NCI-H1048 (cell line): ENCODE results near the gene PADI4.
"Not testable (repeated sequence)": the region's sequence is repeated elsewhere in the genome, so short reads cannot be mapped to it uniquely, and the experiment has no call there.

Source experiments
- DNase-seq: peaks from one replicate; lab custom pipeline; 2025; lab: John Stamatoyannopoulos, UW

The PADI4 gene

DNA sequence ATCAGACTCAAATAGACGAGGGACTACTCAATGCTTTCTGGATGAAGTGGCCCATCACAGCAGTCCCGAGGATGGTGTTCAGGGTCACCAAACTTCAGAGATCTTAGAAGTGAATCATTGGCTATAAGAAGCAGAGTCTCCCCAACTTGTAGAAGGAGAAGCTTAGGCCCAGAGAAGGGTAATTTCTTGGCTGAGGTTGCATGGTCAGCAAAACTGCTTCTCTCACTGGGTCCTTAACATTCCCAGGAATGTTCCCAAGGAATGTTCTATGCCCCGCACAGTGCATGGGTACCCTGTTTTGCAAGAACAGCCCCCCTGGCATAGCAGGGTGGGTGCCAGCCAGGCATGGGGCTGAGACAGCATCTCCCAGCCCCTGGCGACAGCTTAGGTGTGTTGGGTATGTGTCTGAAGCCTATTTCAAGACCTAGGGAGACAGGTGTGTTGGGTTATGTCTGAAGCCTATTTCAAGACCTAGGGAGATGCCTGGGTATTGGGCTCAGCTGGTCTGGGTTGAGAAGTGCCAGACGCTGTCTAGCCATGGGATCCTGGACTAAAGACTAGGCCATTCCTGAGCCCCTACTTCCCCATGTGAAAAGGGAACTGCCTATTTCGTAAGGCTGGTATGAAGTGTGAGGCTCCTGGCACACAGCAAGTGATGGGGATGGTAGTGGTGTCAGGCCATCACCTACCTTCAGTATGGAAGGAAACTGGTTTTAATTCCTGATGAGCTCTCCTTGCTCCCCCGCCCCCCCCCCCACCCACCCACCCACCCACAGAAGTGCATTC lies 90.1 kb downstream of the PADI4 start:
- DNase-seq: no peak

DNA sequence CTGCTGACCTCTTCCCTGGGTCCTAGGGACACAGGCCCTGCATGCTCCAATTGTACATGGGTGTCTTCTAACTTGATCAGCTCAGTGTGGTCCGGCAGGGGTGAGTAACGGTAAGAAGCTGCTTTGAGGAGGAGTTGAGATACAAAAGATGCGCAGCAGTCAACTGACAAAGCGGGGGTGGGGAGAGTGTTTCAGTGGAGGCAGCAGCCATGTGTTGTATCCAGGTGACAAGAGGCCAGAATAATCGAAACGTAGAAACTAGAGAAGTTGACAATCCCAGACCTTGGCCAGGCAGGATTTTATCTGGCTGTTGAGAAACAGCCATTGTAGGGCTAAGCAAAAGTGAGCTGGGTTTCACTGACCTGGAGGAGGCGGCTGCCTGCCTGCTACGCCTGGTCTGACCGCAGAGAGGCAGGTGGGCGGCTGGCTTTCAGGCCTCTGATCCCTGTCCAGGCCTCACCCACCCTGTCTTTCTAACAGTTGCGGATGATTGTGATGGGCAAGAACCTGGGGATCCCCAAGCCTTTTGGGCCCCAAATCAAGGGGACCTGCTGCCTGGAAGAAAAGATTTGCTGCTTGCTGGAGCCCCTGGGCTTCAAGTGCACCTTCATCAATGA lies 92.8 kb downstream of the PADI4 start:
- no peak for DNase-seq

DNA sequence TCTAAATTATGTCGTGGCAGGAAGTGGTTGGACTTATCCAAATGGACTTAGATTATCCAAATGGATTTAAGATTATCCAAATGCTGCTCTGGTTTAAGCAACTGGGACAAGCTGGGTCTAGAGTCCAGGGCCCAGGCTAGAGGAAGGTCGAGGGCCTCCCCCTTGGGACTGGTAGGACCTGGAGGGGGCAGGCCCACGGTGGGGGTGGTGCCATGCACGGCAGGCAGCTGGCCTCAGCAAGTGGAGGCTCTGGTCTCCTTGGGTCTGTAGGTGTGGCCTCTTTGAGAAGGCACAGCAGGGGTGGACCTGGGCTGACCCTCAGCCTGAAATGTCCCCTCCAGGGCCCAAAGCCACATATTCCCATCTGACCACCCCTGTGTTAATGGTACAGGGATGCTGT lies 93.8 kb downstream of the PADI4 start:
- no peak for DNase-seq

DNA sequence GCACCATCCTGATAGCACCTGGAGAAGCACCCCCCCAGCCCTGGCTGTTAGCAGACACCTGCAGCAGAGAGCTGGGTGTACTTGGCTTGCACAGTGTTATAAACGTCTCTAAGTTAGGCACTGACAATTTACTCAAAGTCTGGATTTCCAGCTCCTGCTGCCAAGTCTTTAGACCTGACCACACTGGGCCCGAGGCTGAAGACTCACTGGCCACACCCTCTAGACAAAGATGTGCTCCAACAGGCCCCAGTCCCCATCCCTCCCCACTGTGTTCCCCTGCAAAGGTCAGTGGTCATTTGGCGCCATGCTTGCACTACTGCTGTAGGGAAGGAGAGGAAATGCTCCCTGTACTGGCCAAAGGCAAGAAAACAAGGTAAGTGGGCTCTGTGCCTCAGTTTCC lies 95.1 kb downstream of the PADI4 start:
- DNase-seq: no peak

DNA sequence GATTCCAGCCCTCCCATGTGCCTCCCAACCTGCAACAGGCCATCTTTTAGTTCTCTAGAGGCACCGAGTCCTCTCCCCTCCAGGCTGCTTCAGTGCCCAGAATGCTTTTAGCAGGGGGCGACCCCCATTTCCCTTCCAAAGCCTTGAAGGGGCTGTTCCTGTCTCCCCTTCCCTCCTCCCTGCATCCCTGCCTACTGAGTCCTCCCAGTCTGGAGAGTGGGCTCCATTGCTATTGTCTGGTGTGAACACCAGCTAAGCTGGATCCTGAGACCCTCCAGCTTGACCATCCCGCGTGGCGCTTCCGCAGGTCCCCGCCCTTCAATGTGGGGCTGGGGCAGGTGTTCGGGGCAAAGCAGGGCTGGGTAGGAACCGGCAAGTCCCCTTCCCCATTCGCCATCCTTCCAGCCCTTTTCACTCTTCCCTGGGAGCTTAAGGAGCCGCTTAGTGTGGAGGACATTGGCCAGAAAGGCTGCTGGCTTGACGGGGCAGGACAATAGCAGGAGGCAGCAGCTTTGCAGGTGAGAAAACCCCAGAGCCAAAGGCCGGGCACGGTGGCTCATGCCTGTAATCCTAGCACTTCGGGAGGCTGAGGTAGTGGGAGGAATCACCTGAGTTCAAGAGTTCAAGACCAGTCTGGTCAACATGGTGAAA lies 96.2 kb downstream of the PADI4 start:
- no peak for DNase-seq

DNA sequence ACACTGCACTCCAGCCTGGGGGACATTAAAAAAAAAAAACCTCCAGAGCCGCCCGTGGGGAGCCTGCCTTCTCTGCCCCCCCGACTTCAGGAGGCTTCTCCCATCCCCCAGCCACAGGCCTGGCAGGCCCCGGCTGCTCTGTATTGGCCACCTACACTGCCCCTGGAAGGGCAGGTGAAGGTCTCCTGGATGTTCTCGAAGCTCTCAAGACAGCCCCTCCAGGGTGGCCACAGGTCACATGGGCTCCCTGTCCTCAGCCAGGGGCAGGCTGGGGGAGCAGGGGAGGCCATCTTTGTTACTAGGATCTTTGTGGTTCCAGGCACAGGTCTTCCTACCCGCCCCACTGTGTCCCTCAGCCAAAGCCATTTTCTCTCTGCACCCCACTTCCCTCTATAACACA lies 96.8 kb downstream of the PADI4 start:
- DNase-seq: no peak

DNA sequence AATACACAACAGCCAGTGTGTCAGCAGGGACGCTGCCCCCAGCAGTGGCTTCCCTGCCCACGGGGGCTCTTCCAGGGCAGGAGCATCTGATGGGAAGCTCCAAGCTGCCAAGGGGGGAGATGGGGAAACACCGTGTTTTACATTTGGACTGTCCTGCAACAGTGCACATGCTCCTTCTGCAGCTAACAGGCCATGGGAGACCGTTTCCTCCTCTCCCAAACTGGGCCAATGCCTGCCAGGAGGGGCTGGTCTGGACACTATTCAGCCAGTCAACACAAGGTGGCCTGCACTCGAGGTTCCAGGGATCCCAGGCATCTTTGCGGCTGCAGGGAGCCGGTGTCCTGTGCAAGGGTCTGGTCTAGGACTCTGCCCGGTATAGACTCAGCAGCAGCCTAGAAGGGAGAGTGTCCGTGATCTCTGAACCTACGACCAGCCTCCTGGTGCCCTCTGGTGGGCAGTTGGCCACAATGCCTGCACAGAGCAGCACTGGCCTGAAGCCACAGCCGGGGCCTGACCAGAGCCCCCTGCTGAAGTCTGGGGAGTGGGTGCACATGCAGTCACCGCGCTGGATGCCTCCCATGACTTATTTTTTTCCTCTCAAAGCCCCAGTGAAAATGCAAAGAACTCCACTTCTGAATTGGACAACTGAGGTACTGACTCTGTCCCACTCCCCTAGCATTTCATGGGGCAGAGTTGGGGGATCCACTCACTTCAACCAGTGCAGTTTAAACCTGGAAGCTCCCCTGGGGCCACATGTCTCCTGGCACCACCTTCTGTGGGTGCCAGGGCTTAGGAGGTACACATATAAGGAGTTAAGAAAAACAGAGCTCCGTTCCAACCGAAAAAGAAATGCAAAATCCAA lies 98.1 kb downstream of the PADI4 start:
- DNase-seq: no peak

DNA sequence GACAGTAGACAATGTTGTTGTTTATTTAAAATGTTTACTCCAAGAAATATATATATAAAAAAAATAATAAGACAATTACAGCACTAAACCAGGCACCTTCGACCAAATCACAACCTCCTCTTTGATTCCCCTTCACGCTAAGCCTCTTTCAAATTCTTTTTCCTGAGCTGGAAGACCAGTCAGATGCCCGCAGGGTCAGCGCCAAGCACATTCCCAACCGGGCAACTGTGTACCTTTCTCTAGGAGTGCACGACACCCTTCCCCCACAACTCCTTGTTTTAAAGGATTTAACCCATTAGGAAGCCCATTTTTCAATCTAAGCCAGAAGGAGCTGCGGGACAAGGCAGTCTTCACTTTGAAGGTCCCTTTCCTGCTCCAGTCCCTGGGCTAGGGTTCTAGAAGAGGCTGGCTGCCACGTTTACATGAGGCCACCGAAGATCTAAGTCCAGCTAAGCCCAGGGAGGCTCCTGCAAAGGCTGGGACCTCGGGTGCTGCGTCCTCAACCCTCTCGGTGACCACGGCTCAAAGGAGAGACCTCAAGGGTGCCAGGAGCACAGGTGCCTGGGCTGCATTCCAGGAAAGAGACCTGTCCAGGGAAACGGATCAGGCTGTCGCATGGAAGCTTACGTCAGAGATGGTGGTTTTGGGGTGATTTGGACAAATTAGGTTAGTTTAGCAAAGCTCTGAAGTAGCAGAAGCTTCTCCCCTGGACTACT lies 98.9 kb downstream of the PADI4 start:
- not testable (repeated sequence) for DNase-seq

DNA sequence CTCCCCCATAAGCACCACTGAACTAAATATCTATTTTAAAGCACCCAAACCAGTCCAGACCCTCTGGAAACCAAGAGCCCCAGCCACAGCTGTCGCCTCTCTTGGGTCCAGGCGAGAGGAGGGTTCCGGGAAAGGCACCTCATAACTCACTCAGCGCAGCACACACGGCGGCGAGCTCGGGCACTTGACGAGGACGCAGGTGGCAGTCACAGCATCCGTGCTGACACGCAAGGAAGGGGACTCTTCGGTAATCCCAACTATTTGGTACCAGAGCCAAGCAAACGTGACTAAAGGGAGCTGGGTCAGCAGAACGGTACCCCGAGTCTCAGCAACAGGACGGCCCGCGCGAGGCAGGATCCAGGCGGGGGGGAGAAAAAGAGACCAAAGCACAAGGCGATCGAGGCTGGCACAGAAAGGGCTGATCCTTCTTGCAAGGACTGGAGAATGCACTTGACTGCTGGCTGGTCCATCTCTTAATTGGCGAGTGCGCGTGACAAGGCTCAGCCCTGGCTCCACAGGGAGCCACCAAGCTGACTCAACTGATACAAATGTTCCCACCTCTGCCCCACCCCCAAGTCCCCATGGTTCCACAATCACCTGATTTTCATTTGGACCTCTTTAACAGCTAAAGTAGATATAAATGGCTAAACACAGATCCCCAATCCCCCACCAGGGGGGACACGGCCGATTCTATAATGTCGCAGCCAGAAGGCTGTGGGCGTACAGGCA lies 100.0 kb downstream of the PADI4 start:
- DNase-seq: not testable (repeated sequence)

DNA sequence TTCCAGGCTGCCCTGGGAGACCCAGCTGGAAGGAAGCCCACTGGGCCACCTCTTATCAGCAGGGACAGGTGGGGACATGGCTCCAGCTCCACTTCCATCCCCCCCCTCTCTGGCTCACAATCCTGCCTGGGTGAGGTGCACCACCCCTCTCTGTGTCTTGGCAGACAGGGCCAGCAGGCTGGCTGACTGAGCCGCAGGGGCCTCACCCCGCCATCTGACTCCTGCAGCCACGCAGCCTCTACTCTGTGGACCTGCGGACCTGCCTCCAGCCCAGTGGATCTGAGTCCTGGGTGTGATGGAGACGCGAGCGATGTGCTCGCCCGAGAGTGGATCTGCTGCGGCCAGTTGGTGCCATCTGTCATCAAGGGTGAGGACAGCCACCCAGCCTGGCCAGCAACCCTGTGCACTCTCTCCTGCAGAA lies 101.4 kb downstream of the PADI4 start:
- DNase-seq: no peak

DNA sequence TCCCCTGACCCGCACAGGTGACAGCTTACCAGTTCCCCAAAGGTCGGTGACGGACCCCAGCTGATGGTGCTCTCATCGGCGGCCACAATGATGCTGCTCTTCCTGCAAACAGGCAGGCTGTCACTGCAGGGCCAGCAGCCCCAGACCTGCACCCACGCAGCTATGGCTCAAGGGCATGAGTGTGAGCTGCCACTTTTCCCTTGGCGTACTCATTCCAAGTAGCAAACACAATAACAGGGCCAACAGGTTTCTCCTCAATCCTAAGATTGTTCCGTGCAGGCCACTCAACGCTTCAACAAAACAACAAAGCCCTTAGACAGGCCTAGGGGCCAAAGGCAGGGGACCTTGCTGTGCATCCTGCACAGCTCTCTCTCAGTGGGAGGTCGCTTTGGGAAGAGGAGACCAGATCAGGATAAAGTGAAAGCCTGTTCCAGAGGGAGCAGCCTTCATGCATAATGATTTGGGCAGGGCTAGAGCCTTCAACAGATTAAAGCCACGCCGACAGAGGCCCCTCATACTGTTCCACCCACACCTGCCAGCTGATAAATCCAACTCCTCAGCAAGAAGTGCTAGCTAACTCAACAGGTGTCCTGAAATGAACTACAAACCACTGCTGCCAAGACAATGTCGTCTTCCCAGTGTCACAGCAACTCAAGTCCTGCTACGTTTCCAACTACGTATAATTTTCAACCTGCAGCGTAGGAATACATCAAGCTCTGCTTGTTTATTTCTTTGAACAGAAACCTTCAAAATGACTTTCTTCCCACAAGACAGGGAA lies 104.3 kb downstream of the PADI4 start:
- no peak for DNase-seq
